ENCODE results near the gene SPAG9.

DNA sequence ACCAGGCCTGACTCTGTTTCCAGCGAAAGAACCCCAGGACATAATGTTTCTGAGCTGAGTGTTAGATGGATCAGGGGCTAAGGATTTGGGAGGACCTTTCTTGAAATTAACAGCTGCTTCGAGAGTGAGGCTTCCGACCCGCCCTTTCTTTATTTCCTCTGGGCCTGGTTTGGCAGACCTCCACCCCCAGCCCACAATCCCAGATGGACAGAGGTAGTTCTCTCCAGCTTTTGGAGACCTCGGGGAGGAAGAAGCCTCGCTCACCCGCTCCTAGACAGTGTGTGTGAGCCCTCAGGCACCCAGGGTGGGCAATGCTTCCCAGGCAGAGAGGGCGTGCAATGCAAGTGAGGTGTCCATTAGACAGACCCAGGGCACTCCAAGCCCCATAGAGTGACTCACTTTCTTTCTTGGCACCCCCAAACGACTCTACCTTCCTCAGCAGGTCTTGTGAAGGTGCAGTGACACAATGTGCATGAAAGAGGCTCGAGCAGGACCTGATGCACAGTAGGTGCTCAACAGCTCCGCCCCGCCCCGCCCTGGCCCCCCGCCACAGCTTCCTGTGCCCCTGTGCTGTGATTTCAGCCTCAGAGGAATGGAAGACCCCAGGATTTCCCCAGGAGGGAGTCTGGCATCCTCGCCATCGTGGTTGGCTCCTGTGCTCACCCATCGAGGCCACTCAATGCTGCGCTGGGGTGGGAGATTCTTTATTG is 203.8 kb downstream of the SPAG9 start:
- no peak for TF ChIP-seq RFX5 (IDR thresholded peaks at IDR 0.05; ENCODE audit: borderline replicate concordance, low read depth, low read length)
- no peak for TF ChIP-seq KDM1A (IDR thresholded peaks at IDR 0.05; ENCODE audit: borderline replicate concordance, low read length)
- no peak for TF ChIP-seq TCF12 (IDR thresholded peaks at IDR 0.05; ENCODE audit: low read depth, low read length)

Data from H1 (cell line).